ENCODE data around the gene TMEM37. TPM values are rescaled to one million over a fixed set of nuclear protein-coding genes. Genes with fewer than 3 reads are reported as not detected.

TMEM37 gene
- total and polyA plus RNA-seq, 2 of the 13 experiments (the other 11 are each of a cell fraction or from before 2014, with no cell fraction given): 37.7 to 115 TPM

DNA sequence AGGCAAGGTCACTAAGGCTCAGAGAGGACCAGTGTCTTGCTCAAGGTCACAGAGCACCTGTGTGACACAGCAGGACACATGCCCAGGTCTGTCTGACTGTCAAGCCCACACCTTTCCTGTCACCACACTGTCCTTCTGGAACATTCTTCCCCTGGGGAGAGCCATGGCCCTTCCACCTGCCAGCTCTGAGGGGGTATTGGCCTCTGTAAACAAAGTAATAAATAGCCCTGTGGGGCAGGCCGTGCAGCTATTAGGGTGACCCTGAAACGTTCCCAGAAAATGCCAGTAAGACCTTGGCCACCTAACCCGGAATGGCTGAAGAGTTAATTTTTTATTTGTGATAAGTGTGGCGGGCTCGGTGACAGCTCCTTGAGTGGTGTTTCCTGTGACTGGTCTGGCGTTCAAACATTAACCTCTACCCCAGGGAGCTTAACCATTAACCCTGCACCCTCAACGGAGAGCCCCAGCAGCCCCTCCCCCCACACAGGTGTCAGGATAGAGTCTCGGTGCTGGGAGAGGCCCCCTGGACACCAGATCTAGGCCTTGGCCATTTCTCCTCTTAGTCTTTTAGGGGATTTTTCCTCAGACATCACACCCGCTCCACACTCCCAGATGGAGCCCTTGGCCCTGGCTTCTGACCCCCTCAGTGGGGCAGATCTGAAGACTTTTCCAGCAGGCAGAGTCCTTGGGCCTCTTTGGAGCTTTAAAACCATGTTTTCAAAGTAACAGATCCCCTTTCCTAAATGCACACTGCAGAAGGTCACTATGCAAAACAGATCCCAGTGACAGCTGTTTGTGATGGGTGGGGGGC lies 56.0 kb downstream of the TMEM37 start (continued):
- TF ChIP-seq MIER2 (CRISPR knock-in tag; IDR thresholded peaks at IDR 0.05) (peak; percentile 18; the same call in 1 of the 2 replicates), FOXO1 (CRISPR knock-in tag; IDR thresholded peaks at IDR 0.05) (0 out of 2 replicates have a peak, but pooled peaks have one; percentile 44), NFKB2 (CRISPR knock-in tag; IDR thresholded peaks at IDR 0.05; ENCODE audit: borderline replicate concordance) (peak; percentile 78; the same call in 1 of the 2 replicates), ZNF354B (CRISPR knock-in tag; IDR thresholded peaks at IDR 0.05) (no peak), SIX1 (CRISPR knock-in tag; IDR thresholded peaks at IDR 0.05; ENCODE audit: borderline replicate concordance) (peak; percentile 78; the same call in 1 of the 2 replicates), ELF3 (CRISPR knock-in tag; IDR thresholded peaks at IDR 0.05) (peak; percentile 72), FOXJ3 (CRISPR knock-in tag; IDR thresholded peaks at IDR 0.05; ENCODE audit: borderline replicate concordance) (peak; percentile 61; the same call in 1 of the 2 replicates), SP5 (CRISPR knock-in tag; IDR thresholded peaks at IDR 0.05; ENCODE audit: borderline replicate concordance, low read depth) (peak; percentile 43; the same call in 1 of the 2 replicates), PITX1 (CRISPR knock-in tag; IDR thresholded peaks at IDR 0.05) (peak; percentile 83), MIXL1 (CRISPR knock-in tag; IDR thresholded peaks at IDR 0.05) (peak; percentile 41; the same call in 1 of the 2 replicates), FOXP1 (IDR thresholded peaks at IDR 0.05) (no peak), FOXP1 (CRISPR knock-in tag; IDR thresholded peaks at IDR 0.05) (peak; percentile 73), ZNF713 (CRISPR knock-in tag; IDR thresholded peaks at IDR 0.05) (no peak), ZBTB7B (CRISPR knock-in tag; IDR thresholded peaks at IDR 0.05) (peak; percentile 84; the same call in 1 of the 2 replicates), ZNF274 (CRISPR knock-in tag; IDR thresholded peaks at IDR 0.05) (0 out of 2 replicates have a peak, but pooled peaks have one; percentile 51), AHR (CRISPR knock-in tag; IDR thresholded peaks at IDR 0.05) (peak; percentile 59; the same call in 1 of the 2 replicates), REPIN1 (CRISPR knock-in tag; IDR thresholded peaks at IDR 0.05; ENCODE audit: borderline replicate concordance, low read depth) (peak; percentile 33; the same call in 1 of the 2 replicates)
- TF ChIP-seq, protein P1, sequence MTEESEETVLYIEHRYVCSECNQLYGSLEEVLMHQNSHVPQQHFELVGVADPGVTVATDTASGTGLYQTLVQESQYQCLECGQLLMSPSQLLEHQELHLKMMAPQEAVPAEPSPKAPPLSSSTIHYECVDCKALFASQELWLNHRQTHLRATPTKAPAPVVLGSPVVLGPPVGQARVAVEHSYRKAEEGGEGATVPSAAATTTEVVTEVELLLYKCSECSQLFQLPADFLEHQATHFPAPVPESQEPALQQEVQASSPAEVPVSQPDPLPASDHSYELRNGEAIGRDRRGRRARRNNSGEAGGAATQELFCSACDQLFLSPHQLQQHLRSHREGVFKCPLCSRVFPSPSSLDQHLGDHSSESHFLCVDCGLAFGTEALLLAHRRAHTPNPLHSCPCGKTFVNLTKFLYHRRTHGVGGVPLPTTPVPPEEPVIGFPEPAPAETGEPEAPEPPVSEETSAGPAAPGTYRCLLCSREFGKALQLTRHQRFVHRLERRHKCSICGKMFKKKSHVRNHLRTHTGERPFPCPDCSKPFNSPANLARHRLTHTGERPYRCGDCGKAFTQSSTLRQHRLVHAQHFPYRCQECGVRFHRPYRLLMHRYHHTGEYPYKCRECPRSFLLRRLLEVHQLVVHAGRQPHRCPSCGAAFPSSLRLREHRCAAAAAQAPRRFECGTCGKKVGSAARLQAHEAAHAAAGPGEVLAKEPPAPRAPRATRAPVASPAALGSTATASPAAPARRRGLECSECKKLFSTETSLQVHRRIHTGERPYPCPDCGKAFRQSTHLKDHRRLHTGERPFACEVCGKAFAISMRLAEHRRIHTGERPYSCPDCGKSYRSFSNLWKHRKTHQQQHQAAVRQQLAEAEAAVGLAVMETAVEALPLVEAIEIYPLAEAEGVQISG (CRISPR knock-in tag; IDR thresholded peaks at IDR 0.05): peak; percentile 20
- TF ChIP-seq, protein P2, sequence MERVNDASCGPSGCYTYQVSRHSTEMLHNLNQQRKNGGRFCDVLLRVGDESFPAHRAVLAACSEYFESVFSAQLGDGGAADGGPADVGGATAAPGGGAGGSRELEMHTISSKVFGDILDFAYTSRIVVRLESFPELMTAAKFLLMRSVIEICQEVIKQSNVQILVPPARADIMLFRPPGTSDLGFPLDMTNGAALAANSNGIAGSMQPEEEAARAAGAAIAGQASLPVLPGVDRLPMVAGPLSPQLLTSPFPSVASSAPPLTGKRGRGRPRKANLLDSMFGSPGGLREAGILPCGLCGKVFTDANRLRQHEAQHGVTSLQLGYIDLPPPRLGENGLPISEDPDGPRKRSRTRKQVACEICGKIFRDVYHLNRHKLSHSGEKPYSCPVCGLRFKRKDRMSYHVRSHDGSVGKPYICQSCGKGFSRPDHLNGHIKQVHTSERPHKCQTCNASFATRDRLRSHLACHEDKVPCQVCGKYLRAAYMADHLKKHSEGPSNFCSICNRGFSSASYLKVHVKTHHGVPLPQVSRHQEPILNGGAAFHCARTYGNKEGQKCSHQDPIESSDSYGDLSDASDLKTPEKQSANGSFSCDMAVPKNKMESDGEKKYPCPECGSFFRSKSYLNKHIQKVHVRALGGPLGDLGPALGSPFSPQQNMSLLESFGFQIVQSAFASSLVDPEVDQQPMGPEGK (CRISPR knock-in tag; IDR thresholded peaks at IDR 0.05): peak; percentile 86; the same call in 1 of the 2 replicates
- TF ChIP-seq, protein P3, sequence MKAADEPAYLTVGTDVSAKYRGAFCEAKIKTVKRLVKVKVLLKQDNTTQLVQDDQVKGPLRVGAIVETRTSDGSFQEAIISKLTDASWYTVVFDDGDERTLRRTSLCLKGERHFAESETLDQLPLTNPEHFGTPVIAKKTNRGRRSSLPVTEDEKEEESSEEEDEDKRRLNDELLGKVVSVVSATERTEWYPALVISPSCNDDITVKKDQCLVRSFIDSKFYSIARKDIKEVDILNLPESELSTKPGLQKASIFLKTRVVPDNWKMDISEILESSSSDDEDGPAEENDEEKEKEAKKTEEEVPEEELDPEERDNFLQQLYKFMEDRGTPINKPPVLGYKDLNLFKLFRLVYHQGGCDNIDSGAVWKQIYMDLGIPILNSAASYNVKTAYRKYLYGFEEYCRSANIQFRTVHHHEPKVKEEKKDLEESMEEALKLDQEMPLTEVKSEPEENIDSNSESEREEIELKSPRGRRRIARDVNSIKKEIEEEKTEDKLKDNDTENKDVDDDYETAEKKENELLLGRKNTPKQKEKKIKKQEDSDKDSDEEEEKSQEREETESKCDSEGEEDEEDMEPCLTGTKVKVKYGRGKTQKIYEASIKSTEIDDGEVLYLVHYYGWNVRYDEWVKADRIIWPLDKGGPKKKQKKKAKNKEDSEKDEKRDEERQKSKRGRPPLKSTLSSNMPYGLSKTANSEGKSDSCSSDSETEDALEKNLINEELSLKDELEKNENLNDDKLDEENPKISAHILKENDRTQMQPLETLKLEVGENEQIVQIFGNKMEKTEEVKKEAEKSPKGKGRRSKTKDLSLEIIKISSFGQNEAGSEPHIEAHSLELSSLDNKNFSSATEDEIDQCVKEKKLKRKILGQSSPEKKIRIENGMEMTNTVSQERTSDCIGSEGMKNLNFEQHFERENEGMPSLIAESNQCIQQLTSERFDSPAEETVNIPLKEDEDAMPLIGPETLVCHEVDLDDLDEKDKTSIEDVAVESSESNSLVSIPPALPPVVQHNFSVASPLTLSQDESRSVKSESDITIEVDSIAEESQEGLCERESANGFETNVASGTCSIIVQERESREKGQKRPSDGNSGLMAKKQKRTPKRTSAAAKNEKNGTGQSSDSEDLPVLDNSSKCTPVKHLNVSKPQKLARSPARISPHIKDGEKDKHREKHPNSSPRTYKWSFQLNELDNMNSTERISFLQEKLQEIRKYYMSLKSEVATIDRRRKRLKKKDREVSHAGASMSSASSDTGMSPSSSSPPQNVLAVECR (CRISPR knock-in tag; IDR thresholded peaks at IDR 0.05; ENCODE audit: borderline replicate concordance): peak; percentile 61; the same call in 1 of the 2 replicates

Data from HepG2 (cell line).